Measurements from ENCODE around the gene SLC25A6. TPM values are rescaled to one million over a fixed set of nuclear protein-coding genes. Genes with fewer than 3 reads are reported as not detected.
"Not testable (repeated sequence)": the region's sequence is repeated elsewhere in the genome, so short reads cannot be mapped to it uniquely, and the experiment has no call there.

Gene SLC25A6
- total RNA-seq, 1 donor from 2014 or later, result 488 TPM

DNA sequence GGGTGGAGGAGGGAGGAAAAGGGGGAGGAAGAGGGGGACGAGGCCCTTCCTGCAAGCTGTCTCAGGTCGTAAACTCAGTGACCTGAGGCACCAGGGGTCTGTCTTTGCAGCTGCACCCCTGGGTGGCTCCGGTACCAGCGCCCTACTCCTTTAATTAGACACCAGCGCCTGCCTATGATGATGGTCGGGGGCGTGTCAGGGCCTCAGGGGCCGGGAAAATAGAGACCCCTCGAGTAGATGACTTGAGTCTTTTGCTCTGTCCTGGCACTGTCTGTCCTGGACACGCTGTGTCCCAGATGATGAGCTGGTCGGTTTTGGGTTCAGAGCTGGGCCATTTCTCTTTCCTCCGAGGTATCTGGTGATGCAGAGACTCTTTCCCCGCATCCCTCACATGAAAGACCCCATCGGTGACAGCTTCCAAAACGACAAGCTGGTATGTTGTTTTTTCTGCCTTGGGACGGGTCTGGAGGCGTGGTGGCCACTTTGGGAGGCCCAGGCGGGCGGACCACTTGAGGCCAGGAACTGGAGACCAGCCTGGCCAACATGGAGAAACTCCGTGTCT lies 11.2 kb downstream of the SLC25A6 start:
- DNase-seq (ENCODE audit: low spot score), result no peak
- Mint-ChIP-seq H3K4me3 (ENCODE audit: unreplicated experiment) (no peak overlapping the region), H3K27me3 (ENCODE audit: unreplicated experiment) (peaks cover 16% of the 10 kb centered on the region), H3K4me1 (ENCODE audit: unreplicated experiment) (peaks cover 3% of the 10 kb centered on the region), H3K27ac (ENCODE audit: unreplicated experiment) (no peak overlapping the region), H3K9me3 (ENCODE audit: unreplicated experiment) (no peaks in the 10 kb centered on the region), H3K36me3 (ENCODE audit: low read depth, unreplicated experiment) (peaks cover 18% of the 10 kb centered on the region)
- TF ChIP-seq, protein P1, sequence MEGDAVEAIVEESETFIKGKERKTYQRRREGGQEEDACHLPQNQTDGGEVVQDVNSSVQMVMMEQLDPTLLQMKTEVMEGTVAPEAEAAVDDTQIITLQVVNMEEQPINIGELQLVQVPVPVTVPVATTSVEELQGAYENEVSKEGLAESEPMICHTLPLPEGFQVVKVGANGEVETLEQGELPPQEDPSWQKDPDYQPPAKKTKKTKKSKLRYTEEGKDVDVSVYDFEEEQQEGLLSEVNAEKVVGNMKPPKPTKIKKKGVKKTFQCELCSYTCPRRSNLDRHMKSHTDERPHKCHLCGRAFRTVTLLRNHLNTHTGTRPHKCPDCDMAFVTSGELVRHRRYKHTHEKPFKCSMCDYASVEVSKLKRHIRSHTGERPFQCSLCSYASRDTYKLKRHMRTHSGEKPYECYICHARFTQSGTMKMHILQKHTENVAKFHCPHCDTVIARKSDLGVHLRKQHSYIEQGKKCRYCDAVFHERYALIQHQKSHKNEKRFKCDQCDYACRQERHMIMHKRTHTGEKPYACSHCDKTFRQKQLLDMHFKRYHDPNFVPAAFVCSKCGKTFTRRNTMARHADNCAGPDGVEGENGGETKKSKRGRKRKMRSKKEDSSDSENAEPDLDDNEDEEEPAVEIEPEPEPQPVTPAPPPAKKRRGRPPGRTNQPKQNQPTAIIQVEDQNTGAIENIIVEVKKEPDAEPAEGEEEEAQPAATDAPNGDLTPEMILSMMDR (IDR thresholded peaks at IDR 0.05; ENCODE audit: unreplicated experiment), result no peak

DNA sequence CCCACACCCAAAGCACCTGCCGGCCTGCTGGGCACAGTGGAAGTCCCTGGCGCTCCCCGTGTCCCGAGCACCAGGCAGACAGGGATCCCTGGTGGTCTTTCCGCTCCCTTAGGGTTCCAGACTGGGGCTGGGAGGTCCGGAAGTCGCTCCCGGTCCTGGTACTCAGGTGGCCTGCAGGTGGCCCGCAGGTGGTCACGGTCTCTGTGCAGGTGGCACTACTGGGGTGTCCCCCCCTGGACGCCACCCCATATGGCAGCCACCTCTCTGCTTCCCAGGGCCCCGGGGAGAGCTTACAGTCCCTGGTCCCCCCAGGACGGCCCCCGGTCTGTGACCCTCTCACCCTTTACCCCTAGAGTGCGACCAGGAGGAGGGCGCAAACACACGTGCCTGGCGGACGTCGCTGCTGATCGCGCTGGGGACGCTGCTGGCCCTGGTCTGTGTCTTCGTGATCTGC lies 13.6 kb downstream of the SLC25A6 start:
- peaks cover 7% of the 10 kb centered on the region for H3K36me3 Mint-ChIP-seq (ENCODE audit: low read depth, unreplicated experiment)
- peaks cover 3% of the 10 kb centered on the region for H3K4me1 Mint-ChIP-seq (ENCODE audit: unreplicated experiment)
- H3K4me3 Mint-ChIP-seq (ENCODE audit: unreplicated experiment), result no peak overlapping the region
- peaks cover 16% of the 10 kb centered on the region for H3K27me3 Mint-ChIP-seq (ENCODE audit: unreplicated experiment)
- no peak overlapping the region for H3K27ac Mint-ChIP-seq (ENCODE audit: unreplicated experiment)
- TF ChIP-seq, protein P1 (IDR thresholded peaks at IDR 0.05; ENCODE audit: unreplicated experiment), result no peak
- no peak for DNase-seq (ENCODE audit: low spot score)
- H3K9me3 Mint-ChIP-seq (ENCODE audit: unreplicated experiment), result no peaks in the 10 kb centered on the region

DNA sequence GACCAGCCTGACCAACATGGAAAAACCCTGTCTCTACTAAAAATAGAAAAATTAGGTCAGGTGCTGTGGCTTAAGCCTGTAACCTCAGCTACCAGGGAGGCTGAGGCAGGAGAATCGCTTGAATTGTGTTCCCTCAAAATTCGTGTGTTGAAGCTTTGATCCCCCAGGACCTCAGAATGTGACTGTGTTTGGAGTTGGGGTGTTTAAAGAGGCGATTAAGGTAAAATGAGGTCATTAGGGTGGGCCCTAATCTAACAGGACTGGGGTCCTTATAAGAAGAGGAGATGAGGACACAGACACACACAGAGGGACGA lies 23.6 kb downstream of the SLC25A6 start:
- no peaks in the 10 kb centered on the region for H3K4me1 Mint-ChIP-seq (ENCODE audit: unreplicated experiment)
- DNase-seq (ENCODE audit: low spot score), result no peak
- no peak overlapping the region for H3K27ac Mint-ChIP-seq (ENCODE audit: unreplicated experiment)
- H3K36me3 Mint-ChIP-seq (ENCODE audit: low read depth, unreplicated experiment), result peaks cover 7% of the 10 kb centered on the region
- TF ChIP-seq, protein P1 (IDR thresholded peaks at IDR 0.05; ENCODE audit: unreplicated experiment), result no peak
- H3K27me3 Mint-ChIP-seq (ENCODE audit: unreplicated experiment), result peaks cover 14% of the 10 kb centered on the region
- no peak overlapping the region for H3K4me3 Mint-ChIP-seq (ENCODE audit: unreplicated experiment)
- no peaks in the 10 kb centered on the region for H3K9me3 Mint-ChIP-seq (ENCODE audit: unreplicated experiment)

DNA sequence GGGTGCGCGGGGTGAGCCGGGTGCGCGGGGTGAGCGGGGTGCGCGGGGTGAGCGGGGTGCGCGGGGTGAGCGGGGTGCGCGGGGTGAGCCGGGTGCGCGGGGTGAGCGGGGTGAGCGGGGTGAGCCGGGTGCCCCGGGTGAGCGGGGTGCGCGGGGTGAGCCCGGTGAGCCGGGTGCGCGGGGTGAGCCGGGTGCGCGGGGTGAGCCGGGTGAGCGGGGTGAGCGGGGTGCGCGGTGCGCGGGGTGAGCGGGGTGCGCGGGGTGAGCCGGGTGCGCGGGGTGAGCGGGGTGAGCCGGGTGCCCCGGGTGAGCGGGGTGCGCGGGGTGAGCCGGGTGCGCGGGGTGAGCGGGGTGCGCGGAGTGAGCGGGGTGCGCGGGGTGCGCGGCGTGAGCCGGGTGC lies 25.6 kb downstream of the SLC25A6 start:
- not testable (repeated sequence) for H3K27ac Mint-ChIP-seq (ENCODE audit: unreplicated experiment); H3K9me3 Mint-ChIP-seq (ENCODE audit: unreplicated experiment); DNase-seq (ENCODE audit: low spot score); H3K4me1 Mint-ChIP-seq (ENCODE audit: unreplicated experiment); H3K4me3 Mint-ChIP-seq (ENCODE audit: unreplicated experiment)
- peaks cover 18% of the 10 kb centered on the region for H3K36me3 Mint-ChIP-seq (ENCODE audit: low read depth, unreplicated experiment)
- peaks cover 18% of the 10 kb centered on the region for H3K27me3 Mint-ChIP-seq (ENCODE audit: unreplicated experiment)

DNA sequence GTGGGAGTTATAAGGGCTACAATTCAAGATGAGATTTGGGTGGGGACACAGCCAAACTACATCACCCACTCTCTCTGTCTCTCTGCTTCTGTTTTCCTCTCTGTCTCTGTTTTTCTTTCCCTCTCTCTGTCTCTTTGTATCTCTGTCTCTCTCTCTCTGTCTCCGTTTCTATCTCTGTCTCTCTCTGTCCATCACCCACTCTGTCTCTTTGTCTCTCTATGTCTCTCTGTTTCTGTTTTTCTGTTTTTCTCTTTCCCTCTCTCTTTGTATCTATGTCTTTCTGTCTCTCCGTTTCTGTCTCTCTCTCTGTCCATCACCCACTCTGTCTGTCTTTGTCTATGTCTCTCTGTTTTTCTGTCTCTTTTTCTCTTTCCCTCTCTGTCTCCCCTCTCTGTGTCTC lies 30.0 kb downstream of the SLC25A6 start:
- Mint-ChIP-seq H3K9me3 (ENCODE audit: unreplicated experiment) (no peaks in the 10 kb centered on the region), H3K36me3 (ENCODE audit: low read depth, unreplicated experiment) (peaks cover 34% of the 10 kb centered on the region), H3K4me3 (ENCODE audit: unreplicated experiment) (peak overlapping the region; percentile 45), H3K4me1 (ENCODE audit: unreplicated experiment) (no peaks in the 10 kb centered on the region), H3K27me3 (ENCODE audit: unreplicated experiment) (peaks cover 19% of the 10 kb centered on the region), H3K27ac (ENCODE audit: unreplicated experiment) (peak overlapping the region; percentile 3)
- TF ChIP-seq, protein P1 (IDR thresholded peaks at IDR 0.05; ENCODE audit: unreplicated experiment), result no peak
- DNase-seq (ENCODE audit: low spot score), result no peak
